HG02610 (cell line): ENCODE data around the gene ZBTB48.
"Not testable (repeated sequence)": the region's sequence is repeated elsewhere in the genome, so short reads cannot be mapped to it uniquely, and the experiment has no call there.

Experiments
- ATAC-seq: cut with Tn5 transposase; IDR thresholded peaks from one replicate; pipeline ENCODE4 v1.9.1; 2021; ENCODE audit warnings: mild to moderate bottlenecking, moderate library complexity; ENCODE audit not compliant: unreplicated experiment

ZBTB48 gene

GRCh38 chr1:6579374-6580118, at the start of gene ZBTB48:
Gene ZBTB48, plus strand, starts transcription at chr1:6579994. Its CDS starts 616 bp downstream, at chr1:6580610.
- peak; percentile 94 for ATAC-seq

GRCh38 chr1:6530504-6531160, 49.2 kb upstream of the ZBTB48 start:
- ATAC-seq: no peak

- ATAC-seq: no peak
These were observed 47.8 kb upstream of the ZBTB48 start for GRCh38 chr1:6531996-6532395.

GRCh38 chr1:6534248-6534822, 45.5 kb upstream of the ZBTB48 start:
- ATAC-seq: no peak

- no peak for ATAC-seq
These were observed 44.6 kb upstream of the ZBTB48 start for GRCh38 chr1:6535214-6535613.

GRCh38 chr1:6536291-6536690, 43.5 kb upstream of the ZBTB48 start:
- no peak for ATAC-seq

- ATAC-seq: no peak
These were observed 40.8 kb upstream of the ZBTB48 start for GRCh38 chr1:6538956-6539355.

GRCh38 chr1:6544831-6545230, 35.0 kb upstream of the ZBTB48 start:
- no peak for ATAC-seq

GRCh38 chr1:6545276-6546112, 34.3 kb upstream of the ZBTB48 start:
- no peak for ATAC-seq

- ATAC-seq: no peak
These were observed 33.5 kb upstream of the ZBTB48 start for GRCh38 chr1:6546326-6546725.

- ATAC-seq: no peak
These were observed 32.5 kb upstream of the ZBTB48 start for GRCh38 chr1:6547301-6547700.

GRCh38 chr1:6554031-6554906, 25.5 kb upstream of the ZBTB48 start, which contains the start of gene NOL9:
Gene NOL9, minus strand, starts transcription at chr1:6554513. Its CDS starts 11 bp downstream, at chr1:6554502.
- peak; percentile 93 for ATAC-seq

GRCh38 chr1:6554907-6555778, 24.7 kb upstream of the ZBTB48 start, which contains the start of gene TAS1R1:
Gene TAS1R1, plus strand, starts transcription at chr1:6555307. Its CDS starts 67 bp downstream, at chr1:6555374.
- no peak for ATAC-seq

GRCh38 chr1:6557597-6557996, 22.2 kb upstream of the ZBTB48 start:
- ATAC-seq: no peak

GRCh38 chr1:6559161-6559560, 20.6 kb upstream of the ZBTB48 start:
- not testable (repeated sequence) for ATAC-seq

- ATAC-seq: no peak
These were observed 19.5 kb upstream of the ZBTB48 start for GRCh38 chr1:6560267-6560666.

GRCh38 chr1:6569033-6569432, 10.8 kb upstream of the ZBTB48 start:
- ATAC-seq: no peak

- no peak for ATAC-seq
These were observed 9.7 kb upstream of the ZBTB48 start for GRCh38 chr1:6570100-6570499.

GRCh38 chr1:6570987-6571386, 8.8 kb upstream of the ZBTB48 start:
- ATAC-seq: no peak
